ENCODE results near the gene NKG7. TPM values are rescaled to one million over a fixed set of nuclear protein-coding genes. Genes with fewer than 3 reads are reported as not detected.
"Not testable (repeated sequence)": the region's sequence is repeated elsewhere in the genome, so short reads cannot be mapped to it uniquely, and the experiment has no call there.

Gene NKG7
- total RNA-seq, 1 donor from 2014 or later, result 332 TPM

DNA sequence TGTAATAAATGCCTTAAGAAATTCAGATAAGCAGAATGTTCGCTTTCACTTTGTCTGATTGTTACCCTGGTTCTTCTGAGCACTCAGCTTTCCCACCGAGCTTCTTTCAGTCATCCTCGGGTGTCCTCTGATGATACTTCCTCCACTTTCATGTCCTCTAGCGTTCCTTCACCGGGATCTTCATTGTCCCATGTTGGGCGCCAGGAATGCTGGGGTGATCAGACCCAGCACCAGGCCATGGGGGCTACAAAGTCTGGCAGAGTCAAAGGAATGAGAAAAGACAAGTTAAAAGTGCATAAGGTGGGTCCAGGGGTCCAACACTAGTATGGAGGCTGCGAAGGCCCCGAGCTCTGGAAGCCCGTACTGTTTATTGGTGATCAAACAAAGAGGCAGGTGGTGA lies 29.7 kb upstream of the NKG7 start:
- Mint-ChIP-seq H3K4me3 (ENCODE audit: low read depth) (no peak overlapping the region), H3K36me3 (ENCODE audit: low read depth) (peaks cover 43% of the 10 kb centered on the region), H3K4me1 (ENCODE audit: low read depth) (peaks cover 13% of the 10 kb centered on the region), H3K27ac (no peak overlapping the region), H3K9me3 (peaks cover 26% of the 10 kb centered on the region), H3K27me3 (ENCODE audit: low read depth) (no peaks in the 10 kb centered on the region)
- DNase-seq (ENCODE audit: low spot score), result no peak
- intact Hi-C loops (cut with micrococcal nuclease), result no loop called here

DNA sequence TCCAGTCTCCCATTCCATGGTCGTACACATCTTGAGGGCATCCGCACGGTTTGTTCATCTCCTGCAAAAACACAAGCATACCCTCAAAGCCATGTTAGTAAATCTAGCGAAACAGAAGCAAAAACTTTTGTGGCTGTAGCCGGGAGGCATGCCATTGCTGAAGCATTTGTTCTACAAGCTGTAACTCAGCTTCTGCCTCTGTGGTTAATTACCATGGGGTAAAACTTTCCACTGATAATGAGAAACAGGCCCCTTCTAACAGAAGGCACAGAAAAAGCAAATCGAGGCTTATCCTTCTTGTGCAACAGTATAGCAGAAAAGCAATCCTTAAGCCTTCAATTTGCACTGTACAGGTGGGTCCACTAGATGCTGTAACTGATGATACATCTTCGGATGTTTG lies 27.5 kb upstream of the NKG7 start:
- H3K4me1 Mint-ChIP-seq (ENCODE audit: low read depth), result peaks cover 26% of the 10 kb centered on the region
- intact Hi-C loops (cut with micrococcal nuclease); DNase-seq (ENCODE audit: low spot score); H3K27me3 Mint-ChIP-seq (ENCODE audit: low read depth); H3K27ac Mint-ChIP-seq; H3K4me3 Mint-ChIP-seq (ENCODE audit: low read depth): not testable (repeated sequence)
- peaks cover 32% of the 10 kb centered on the region for H3K36me3 Mint-ChIP-seq (ENCODE audit: low read depth)
- H3K9me3 Mint-ChIP-seq, result peaks cover 26% of the 10 kb centered on the region

DNA sequence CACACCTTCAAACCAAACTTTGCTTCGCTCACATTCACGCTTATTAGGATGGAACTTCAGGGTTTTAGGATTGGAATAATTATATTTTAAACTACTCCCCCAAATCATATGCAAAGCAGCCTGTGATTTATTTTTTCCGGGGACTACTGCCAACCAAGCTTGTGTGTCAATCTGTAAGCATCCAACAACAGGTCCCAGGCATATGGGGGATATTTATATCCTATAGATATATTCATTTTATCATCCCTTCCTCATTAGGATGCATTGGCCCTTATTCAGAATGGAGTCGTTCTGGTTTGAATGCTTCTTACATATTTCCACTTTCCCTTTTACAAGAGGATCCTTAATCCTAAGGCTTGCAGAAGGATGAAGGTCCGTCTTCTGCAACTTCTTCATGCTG lies 26.8 kb upstream of the NKG7 start:
- H3K4me3 Mint-ChIP-seq (ENCODE audit: low read depth), result no peak overlapping the region
- intact Hi-C loops (cut with micrococcal nuclease), result no loop called here
- H3K9me3 Mint-ChIP-seq, result peaks cover 26% of the 10 kb centered on the region
- H3K4me1 Mint-ChIP-seq (ENCODE audit: low read depth), result peaks cover 28% of the 10 kb centered on the region
- H3K36me3 Mint-ChIP-seq (ENCODE audit: low read depth), result peaks cover 32% of the 10 kb centered on the region
- H3K27me3 Mint-ChIP-seq (ENCODE audit: low read depth), result no peaks in the 10 kb centered on the region
- no peak overlapping the region for H3K27ac Mint-ChIP-seq
- no peak for DNase-seq (ENCODE audit: low spot score)

DNA sequence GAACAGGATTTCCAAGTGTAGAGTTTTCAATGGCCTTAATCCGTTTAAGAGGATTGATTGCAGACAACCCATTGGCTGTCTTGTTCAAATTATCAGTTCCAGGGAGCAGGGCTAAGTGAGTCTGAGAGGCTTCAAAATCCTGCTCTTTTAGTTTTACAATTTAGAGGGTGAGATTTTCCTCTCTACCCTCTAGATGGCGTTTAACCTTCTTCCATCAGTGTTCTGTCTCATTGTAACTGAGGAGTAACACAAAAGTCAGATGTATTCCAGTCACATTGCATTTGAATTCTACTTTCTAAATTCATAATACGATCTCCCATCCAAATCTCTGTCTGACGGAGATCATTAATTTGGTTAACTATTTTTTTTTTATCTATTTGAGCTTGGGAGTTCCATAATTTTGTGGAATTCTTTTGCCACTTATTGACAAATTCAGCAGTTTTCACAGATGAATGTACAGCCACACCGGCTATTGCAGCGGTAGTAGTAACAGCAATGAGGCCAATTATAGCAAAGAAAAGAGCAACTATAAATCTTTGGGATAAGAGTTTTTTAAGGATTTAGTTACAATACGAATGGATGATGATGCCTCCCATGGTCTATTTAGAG lies 25.7 kb upstream of the NKG7 start:
- no peak for DNase-seq (ENCODE audit: low spot score)
- Mint-ChIP-seq H3K9me3 (peaks cover 20% of the 10 kb centered on the region), H3K27me3 (ENCODE audit: low read depth) (no peaks in the 10 kb centered on the region), H3K4me3 (ENCODE audit: low read depth) (no peak overlapping the region), H3K27ac (no peak overlapping the region), H3K36me3 (ENCODE audit: low read depth) (peaks cover 25% of the 10 kb centered on the region), H3K4me1 (ENCODE audit: low read depth) (peaks cover 33% of the 10 kb centered on the region)
- intact Hi-C loops (cut with micrococcal nuclease), result loop anchor here (1.0 kb wide), 2 partner anchors 19 to 259 kb away; partner anchors contain the start of gene SIGLEC10

DNA sequence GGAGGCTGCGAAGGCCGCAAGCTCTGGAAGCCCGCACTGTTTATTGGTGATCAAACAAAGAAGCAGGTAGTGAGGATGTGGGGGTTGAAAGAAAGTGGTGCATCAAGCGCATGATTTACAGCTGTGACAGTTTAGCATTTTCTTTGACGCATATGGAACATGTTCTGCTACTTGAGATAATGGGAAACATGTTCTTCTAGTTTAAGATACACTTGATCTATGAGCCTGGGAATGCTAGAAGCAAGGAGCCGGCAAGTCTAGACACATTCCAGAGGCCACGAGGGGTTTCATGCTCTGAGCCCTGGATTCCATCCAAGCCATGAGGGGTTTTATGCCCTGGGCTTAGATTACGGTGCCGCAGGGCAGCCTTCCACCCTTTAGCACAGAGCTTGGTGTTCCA lies 25.0 kb upstream of the NKG7 start:
- DNase-seq (ENCODE audit: low spot score); intact Hi-C loops (cut with micrococcal nuclease); H3K27me3 Mint-ChIP-seq (ENCODE audit: low read depth); H3K4me3 Mint-ChIP-seq (ENCODE audit: low read depth): not testable (repeated sequence)
- peaks cover 19% of the 10 kb centered on the region for H3K36me3 Mint-ChIP-seq (ENCODE audit: low read depth)
- H3K27ac Mint-ChIP-seq, result peak overlapping the region; percentile 46
- peaks cover 41% of the 10 kb centered on the region for H3K4me1 Mint-ChIP-seq (ENCODE audit: low read depth)
- peaks cover 12% of the 10 kb centered on the region for H3K9me3 Mint-ChIP-seq

DNA sequence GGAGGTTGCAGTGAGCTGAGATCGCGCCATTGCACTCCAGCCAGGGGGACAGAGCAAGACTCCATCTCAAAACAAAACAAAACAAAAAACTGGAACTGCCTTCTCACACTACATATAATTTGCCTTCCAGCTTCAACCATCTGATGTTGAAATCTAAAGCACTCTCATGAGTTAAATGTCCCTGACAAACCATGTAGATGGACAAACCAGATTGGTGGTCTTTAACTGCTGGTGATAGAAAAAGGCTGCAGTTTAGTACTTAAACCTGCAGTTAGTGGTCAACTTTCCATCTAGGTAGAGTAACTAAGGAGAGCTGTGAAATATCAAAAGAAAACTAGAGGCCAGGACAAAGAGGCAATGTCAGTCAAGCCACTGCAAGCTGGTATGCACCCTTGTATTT lies 23.7 kb upstream of the NKG7 start:
- Mint-ChIP-seq H3K4me3 (ENCODE audit: low read depth) (peak overlapping the region; percentile 93), H3K36me3 (ENCODE audit: low read depth) (peaks cover 11% of the 10 kb centered on the region), H3K27me3 (ENCODE audit: low read depth) (no peaks in the 10 kb centered on the region), H3K9me3 (peaks cover 3% of the 10 kb centered on the region), H3K4me1 (ENCODE audit: low read depth) (peaks cover 46% of the 10 kb centered on the region), H3K27ac (no peak overlapping the region)
- intact Hi-C loops (cut with micrococcal nuclease), result no loop called here
- no peak for DNase-seq (ENCODE audit: low spot score)

DNA sequence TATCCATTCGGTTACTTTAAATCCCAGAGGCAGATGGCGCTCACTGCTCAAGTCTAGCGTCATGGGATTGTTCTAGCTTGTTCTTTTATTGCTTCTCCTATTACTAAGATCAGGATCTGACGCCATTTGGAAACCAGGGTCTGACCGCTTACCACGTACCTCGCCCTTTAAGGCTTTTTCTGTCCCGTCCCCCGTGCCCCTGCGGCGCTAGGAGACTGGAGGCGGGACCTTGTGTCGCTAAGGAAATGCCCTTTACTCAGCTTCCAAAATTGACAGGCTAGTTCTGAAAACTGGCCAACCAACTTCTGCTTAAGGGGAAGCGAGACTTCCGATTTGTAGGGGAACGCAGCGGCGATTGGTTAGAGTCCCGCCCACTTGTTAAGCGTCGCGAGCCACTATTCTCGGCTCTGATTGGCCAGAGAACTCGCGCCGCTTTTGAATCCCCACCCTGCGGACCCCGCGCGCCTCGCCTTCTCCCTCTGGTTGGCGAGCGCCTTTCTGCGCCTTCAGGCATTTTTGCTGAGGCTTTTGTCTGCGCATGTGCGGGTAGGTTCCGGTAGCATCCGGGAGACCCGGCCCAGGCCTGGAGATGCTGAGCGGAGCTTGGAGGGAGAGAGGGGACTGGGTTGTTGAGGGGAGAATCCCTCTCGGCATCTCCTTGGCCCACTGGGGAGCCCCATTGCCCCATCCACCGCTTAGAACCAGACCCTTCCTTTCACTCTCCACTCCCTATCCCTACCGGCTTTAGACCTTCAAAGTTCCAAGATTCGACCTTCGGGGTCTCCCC lies 21.8 kb upstream of the NKG7 start:
- Mint-ChIP-seq H3K4me1 (ENCODE audit: low read depth) (peaks cover 51% of the 10 kb centered on the region), H3K4me3 (ENCODE audit: low read depth) (peak overlapping the region; percentile 93), H3K27ac (peak overlapping the region; percentile 98), H3K27me3 (ENCODE audit: low read depth) (no peaks in the 10 kb centered on the region), H3K36me3 (ENCODE audit: low read depth) (no peaks in the 10 kb centered on the region), H3K9me3 (no peaks in the 10 kb centered on the region)
- intact Hi-C loops (cut with micrococcal nuclease), result loop anchor here (1.0 to 2.0 kb wide), 6 partner anchors 21 to 138 kb away; partner anchors contain the start of gene SIGLEC10
- DNase-seq (ENCODE audit: low spot score), result peak; percentile 96

DNA sequence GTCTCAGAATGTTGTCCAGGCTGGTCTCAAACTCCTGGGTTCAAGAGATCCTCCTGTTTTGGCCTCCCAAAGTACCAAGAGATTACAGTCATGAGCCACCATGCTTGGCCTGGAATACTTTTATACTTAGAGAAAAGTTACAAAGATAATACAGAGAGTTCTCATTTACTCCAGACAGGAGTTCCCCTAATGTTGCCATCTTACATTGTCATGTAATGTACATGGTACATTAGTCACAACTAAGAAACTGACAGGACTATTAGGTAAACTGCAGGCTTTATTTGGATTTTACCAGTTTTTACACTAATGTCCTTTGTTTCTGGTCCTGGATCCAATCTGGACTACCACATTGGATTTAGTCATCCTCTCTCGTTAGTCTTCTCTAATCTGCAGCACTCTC lies 20.2 kb upstream of the NKG7 start:
- no peaks in the 10 kb centered on the region for H3K27me3 Mint-ChIP-seq (ENCODE audit: low read depth)
- H3K4me1 Mint-ChIP-seq (ENCODE audit: low read depth), result peaks cover 53% of the 10 kb centered on the region
- no peaks in the 10 kb centered on the region for H3K36me3 Mint-ChIP-seq (ENCODE audit: low read depth)
- intact Hi-C loops (cut with micrococcal nuclease), result no loop called here
- H3K27ac Mint-ChIP-seq, result peak overlapping the region; percentile 94
- peak overlapping the region; percentile 67 for H3K4me3 Mint-ChIP-seq (ENCODE audit: low read depth)
- H3K9me3 Mint-ChIP-seq, result no peaks in the 10 kb centered on the region
- DNase-seq (ENCODE audit: low spot score), result no peak

DNA sequence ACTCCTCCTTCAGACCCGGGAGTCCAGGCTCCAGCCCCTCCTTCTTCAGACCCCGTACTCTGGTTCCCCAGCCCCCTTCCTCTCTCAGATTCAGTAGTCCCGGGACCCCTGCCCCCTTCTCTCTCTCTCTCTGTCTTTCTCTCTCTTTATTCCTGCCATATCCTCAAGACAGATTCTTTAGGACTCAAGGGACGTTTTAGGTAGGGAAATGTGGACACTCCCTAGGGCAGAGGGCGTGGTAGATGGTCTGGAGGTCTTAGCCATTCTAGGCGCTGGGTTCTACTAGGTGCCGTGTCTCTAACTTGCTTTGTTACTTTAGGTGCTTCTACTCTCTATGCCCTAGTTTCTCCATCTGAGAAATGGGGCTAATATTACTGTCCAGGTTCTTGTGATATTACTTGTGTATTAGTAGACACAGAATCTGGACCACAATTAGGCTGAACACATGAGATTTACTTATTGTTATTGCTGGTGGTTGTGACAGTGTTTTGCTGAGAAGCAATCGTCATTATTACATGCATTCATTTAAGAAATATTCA lies 18.7 kb upstream of the NKG7 start:
- no peaks in the 10 kb centered on the region for H3K27me3 Mint-ChIP-seq (ENCODE audit: low read depth)
- DNase-seq (ENCODE audit: low spot score), result no peak
- peak overlapping the region; percentile 30 for H3K4me3 Mint-ChIP-seq (ENCODE audit: low read depth)
- peak overlapping the region; percentile 76 for H3K27ac Mint-ChIP-seq
- H3K4me1 Mint-ChIP-seq (ENCODE audit: low read depth), result peaks cover 44% of the 10 kb centered on the region
- intact Hi-C loops (cut with micrococcal nuclease), result no loop called here
- no peaks in the 10 kb centered on the region for H3K36me3 Mint-ChIP-seq (ENCODE audit: low read depth)
- no peaks in the 10 kb centered on the region for H3K9me3 Mint-ChIP-seq

DNA sequence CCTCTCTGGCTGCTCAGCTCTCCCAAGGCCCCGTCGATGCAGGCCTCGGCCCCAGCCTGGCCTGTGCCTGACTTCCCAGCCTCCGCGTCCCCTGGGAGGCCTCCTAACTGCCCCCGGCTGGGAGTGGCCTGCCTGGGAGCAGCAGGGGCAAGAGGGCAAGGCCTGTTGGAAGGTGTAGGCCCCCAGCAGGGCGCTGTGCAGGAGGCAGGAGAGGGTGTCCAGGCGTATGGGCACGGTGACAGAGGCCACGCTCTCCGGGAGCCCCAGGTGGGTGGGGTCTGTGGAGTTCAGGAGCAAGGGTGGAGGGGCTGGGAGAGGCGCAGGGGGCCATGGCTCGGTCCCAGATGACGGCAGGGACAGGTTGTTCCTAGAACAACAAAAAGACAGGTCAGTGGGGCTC lies 16.7 kb upstream of the NKG7 start:
- H3K27ac Mint-ChIP-seq, result no peak overlapping the region
- no peaks in the 10 kb centered on the region for H3K27me3 Mint-ChIP-seq (ENCODE audit: low read depth)
- no peaks in the 10 kb centered on the region for H3K36me3 Mint-ChIP-seq (ENCODE audit: low read depth)
- no peak overlapping the region for H3K4me3 Mint-ChIP-seq (ENCODE audit: low read depth)
- H3K4me1 Mint-ChIP-seq (ENCODE audit: low read depth), result peaks cover 36% of the 10 kb centered on the region
- H3K9me3 Mint-ChIP-seq, result no peaks in the 10 kb centered on the region
- DNase-seq (ENCODE audit: low spot score), result no peak
- intact Hi-C loops (cut with micrococcal nuclease), result no loop called here

DNA sequence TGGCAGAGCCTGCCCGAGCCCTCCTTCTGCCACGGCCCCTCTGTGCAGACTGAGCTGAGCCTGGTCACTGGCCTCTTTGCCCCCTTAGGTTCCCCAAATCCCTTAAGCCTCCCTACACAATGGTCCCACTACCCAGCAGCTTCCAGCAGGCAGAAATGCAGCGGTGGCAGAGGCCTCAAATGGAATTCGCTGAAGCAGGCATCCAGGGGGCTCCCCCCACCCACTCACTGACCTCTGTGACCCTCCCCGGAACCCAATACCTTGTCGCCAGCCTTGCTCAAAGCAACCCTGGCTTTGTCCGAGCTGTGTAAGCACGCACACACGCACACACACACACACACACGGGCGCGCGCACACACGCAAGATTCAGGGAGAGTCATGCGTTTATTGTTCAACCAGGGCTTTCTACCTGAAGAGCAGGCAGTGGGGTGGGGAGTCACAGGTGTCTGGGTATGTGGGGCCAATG lies 15.5 kb upstream of the NKG7 start, which contains the start of gene LIM2:
Gene LIM2 (minus strand): TSS at position 51 of the 466 bp plus-strand sequence. CDS start 531 bp downstream, outside the sequence.
- DNase-seq (ENCODE audit: low spot score), result no peak
- Mint-ChIP-seq H3K36me3 (ENCODE audit: low read depth) (no peaks in the 10 kb centered on the region), H3K4me1 (ENCODE audit: low read depth) (peaks cover 28% of the 10 kb centered on the region), H3K9me3 (no peaks in the 10 kb centered on the region), H3K27ac (no peak within 1 kb of the TSS), H3K27me3 (ENCODE audit: low read depth) (no peaks in the 10 kb centered on the region), H3K4me3 (ENCODE audit: low read depth) (no peak within 1 kb of the TSS)
- intact Hi-C loops (cut with micrococcal nuclease), result no loop called here

DNA sequence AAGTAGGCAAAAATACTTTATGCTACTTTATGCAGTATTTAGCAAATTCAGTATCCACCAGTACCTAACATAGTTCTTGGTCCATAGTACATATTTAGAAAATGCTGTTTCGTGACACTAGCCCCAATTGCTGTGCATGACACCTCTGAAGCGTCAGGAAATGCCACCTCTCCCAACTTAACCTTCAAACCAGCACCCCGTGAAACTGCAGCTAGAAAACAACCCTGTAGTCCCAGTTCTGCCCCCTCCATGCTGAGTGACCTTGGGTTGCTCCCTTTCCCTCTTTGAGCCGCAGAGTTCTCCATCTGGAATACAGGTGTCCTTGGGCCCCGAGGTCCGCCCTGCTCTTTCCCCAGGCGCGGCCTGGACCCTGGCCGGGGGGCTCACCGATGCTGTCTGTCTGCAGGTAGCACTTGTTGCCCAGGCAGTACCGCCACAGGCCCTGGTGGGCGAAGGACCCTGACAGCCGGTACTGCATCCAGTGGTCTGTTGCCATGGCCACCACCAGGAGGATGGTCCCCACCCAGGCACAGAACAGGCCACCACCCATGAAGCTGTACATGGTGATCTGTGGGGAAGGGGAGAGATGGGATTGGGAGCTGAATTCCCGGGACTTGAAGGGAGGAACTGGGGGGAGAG lies 14.5 kb upstream of the NKG7 start:
- intact Hi-C loops (cut with micrococcal nuclease), result no loop called here
- H3K27me3 Mint-ChIP-seq (ENCODE audit: low read depth), result no peaks in the 10 kb centered on the region
- H3K4me3 Mint-ChIP-seq (ENCODE audit: low read depth), result no peak overlapping the region
- no peaks in the 10 kb centered on the region for H3K9me3 Mint-ChIP-seq
- no peak overlapping the region for H3K27ac Mint-ChIP-seq
- H3K4me1 Mint-ChIP-seq (ENCODE audit: low read depth), result peaks cover 23% of the 10 kb centered on the region
- H3K36me3 Mint-ChIP-seq (ENCODE audit: low read depth), result no peaks in the 10 kb centered on the region
- no peak for DNase-seq (ENCODE audit: low spot score)

Measured in activated T-helper 2 cell treated with anti-CD3 and anti-CD28 coated beads, Interferon-gamma antibody, Interleukin-2, Interleukin-4, amounts not matched to agents 10 μg/mL and 5 μg/mL and 100 μg/mL, durations not matched to agents 14 hours and 24 hours and 36 hours (primary cell).